BE2C (cell line): ENCODE data around the gene TBCC.
"Not testable (repeated sequence)": the region's sequence is repeated elsewhere in the genome, so short reads cannot be mapped to it uniquely, and the experiment has no call there.

Experiments used
- DNase-seq: peaks from one replicate; pipeline ENCODE4 v3.0.0-alpha.2; 2020
- H3K27me3 ChIP-seq: fragments of 250-450 bp; sonication (Bioruptor Pico); 2 replicates; pipeline ENCODE4 v1.5.1; 2020; ENCODE audit warnings: mild to moderate bottlenecking
- H3K36me3 ChIP-seq: fragments of 250-450 bp; sonication (Bioruptor Pico); 2 replicates; pipeline ENCODE4 v1.5.1; 2020; ENCODE audit warnings: mild to moderate bottlenecking
- H3K4me1 ChIP-seq: fragments of 250-450 bp; sonication (Bioruptor Pico); 2 replicates; pipeline ENCODE4 v1.5.1; 2020
- H3K4me3 ChIP-seq: 2 replicates; pipeline ENCODE4 v1.5.1; 2011; ENCODE audit warnings: low read depth, low read length
- H3K9me3 ChIP-seq: fragments of 250-450 bp; sonication (Bioruptor Pico); 2 replicates; pipeline ENCODE4 v1.5.1; 2020
- TF ChIP-seq, protein P1 (sequence below): IDR thresholded peaks from 2 replicates; pipeline ENCODE4 v1.5.1; 2012; ENCODE audit warnings: mild to moderate bottlenecking, low read depth, low read length

Gene TBCC

GRCh38 chr6:42735976-42736375, 9.9 kb downstream of the TBCC start:
- no peak for DNase-seq
- Histone ChIP-seq H3K27me3 (no peaks in the 10 kb centered on the region), H3K4me1 (no peaks in the 10 kb centered on the region), H3K4me3 (no peak overlapping the region), H3K9me3 (no peaks in the 10 kb centered on the region), H3K36me3 (no peaks in the 10 kb centered on the region)
- TF ChIP-seq, protein P1, sequence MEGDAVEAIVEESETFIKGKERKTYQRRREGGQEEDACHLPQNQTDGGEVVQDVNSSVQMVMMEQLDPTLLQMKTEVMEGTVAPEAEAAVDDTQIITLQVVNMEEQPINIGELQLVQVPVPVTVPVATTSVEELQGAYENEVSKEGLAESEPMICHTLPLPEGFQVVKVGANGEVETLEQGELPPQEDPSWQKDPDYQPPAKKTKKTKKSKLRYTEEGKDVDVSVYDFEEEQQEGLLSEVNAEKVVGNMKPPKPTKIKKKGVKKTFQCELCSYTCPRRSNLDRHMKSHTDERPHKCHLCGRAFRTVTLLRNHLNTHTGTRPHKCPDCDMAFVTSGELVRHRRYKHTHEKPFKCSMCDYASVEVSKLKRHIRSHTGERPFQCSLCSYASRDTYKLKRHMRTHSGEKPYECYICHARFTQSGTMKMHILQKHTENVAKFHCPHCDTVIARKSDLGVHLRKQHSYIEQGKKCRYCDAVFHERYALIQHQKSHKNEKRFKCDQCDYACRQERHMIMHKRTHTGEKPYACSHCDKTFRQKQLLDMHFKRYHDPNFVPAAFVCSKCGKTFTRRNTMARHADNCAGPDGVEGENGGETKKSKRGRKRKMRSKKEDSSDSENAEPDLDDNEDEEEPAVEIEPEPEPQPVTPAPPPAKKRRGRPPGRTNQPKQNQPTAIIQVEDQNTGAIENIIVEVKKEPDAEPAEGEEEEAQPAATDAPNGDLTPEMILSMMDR, result no peak

DNA sequence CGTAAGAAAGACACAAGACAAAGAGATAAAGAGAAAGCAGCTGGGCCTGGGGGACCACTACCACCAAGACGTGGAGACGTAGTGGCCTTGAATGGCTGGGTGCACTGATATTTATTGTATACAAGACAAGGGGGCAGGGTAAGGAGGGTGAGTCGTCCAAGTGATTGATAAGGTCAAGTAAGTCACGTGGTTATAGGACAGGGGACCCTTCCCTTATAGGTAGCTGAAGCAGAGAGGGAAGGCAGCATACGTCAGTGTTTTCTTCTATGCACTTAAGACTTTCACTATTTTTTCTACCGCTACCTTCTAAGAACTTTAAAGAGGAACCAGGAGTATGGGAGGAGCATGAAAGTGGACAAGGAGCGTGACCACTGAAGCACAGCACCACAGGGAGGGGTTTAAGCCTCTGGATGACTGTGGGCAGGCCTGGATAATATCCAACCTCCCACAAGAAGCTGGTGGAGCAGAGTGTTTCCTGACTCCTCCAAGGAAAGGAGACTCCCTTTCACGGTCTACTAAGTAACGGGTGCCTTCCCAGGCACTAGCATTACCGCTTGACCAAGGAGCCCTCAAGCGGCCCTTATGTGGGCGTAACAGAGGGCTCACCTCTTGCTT, 11.9 kb downstream of the TBCC start:
- H3K4me3 ChIP-seq, DNase-seq, H3K4me1 ChIP-seq, H3K9me3 ChIP-seq, H3K27me3 ChIP-seq, H3K36me3 ChIP-seq: not testable (repeated sequence)

DNA sequence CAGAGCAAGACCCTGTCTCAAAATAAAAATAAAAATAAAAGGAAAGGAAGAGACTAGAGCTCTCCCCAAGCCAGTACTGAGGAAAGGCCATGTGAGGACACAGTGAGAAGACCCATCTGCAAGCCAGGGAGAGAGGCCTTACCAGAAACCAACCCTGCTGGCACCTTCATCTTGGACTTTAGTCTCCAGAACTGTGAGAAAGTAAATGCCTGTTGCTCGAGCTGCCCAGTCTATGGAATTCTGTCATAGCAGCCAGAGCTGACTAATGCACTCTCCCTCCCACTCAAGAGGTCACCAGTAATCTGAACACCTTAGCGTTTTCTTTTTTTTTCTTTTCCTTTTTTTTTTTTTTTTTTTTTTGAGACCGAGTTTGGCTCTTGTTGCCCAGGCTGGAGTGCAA, 16.2 kb downstream of the TBCC start:
- Histone ChIP-seq H3K27me3 (no peaks in the 10 kb centered on the region), H3K36me3 (no peaks in the 10 kb centered on the region)

DNA sequence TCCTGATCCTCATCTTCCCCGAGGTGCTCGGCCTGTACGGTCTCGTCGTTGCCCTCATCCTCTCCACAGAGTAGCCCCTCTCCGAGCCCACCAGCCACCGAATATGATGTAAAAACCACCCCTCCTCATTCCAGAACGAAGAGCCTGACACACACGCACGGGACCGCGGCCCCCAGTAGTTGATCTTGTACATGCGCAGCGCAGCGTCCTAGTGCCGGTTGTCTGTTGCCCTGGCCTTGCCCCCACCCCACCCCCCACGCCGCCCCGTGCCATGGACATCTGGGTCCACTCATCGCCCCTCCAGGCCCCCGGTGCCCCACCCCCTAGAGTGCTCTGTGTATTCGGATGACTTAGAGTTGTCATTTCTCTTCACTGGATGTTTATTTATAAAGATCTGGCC, 18.3 kb downstream of the TBCC start:
- H3K4me1 ChIP-seq, result no peaks in the 10 kb centered on the region
- TF ChIP-seq, protein P1, result no peak
- no peak for DNase-seq
- H3K36me3 ChIP-seq, result no peaks in the 10 kb centered on the region
- H3K27me3 ChIP-seq, result no peaks in the 10 kb centered on the region
- no peaks in the 10 kb centered on the region for H3K9me3 ChIP-seq
- no peak overlapping the region for H3K4me3 ChIP-seq

More for the DNA sequence above, 16.2 kb downstream of the TBCC start:
- TF ChIP-seq, protein P1, result no peak
- no peaks in the 10 kb centered on the region for H3K9me3 ChIP-seq
- no peaks in the 10 kb centered on the region for H3K4me1 ChIP-seq
- DNase-seq, result no peak
- H3K4me3 ChIP-seq, result no peak overlapping the region

DNA sequence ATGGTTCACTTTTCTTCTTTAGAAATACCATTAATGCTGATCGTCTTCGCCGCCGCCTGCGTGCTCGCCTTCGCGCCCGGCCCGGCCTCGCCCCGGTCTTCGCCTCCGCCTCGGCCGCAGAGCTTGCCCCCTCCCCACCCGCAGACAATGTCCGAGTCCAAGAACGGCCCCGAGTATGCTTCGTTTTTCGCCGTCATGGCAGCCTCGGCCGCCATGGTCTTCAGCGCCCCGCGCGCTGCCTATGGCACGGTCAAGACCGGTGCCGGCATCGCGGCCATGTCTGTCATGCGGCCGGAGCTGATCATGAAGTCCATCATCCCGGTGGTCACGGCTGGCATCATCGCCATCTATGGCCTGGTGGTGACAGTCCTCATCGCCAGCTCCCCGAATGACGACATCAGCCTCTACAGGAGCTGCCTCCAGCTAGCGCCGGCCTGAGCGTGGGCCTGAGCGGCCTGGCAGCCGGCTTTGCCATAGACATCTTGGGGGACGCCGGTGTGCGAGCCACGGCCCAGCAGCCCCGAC, 18.8 kb downstream of the TBCC start:
- no peaks in the 10 kb centered on the region for H3K4me1 ChIP-seq
- DNase-seq, result no peak
- H3K4me3 ChIP-seq, result no peak overlapping the region
- no peaks in the 10 kb centered on the region for H3K36me3 ChIP-seq
- no peaks in the 10 kb centered on the region for H3K9me3 ChIP-seq
- no peaks in the 10 kb centered on the region for H3K27me3 ChIP-seq
- TF ChIP-seq, protein P1, result no peak

GRCh38 chr6:42726485-42727086, 19.3 kb downstream of the TBCC start:
- Histone ChIP-seq H3K36me3 (no peaks in the 10 kb centered on the region), H3K9me3 (no peaks in the 10 kb centered on the region), H3K27me3 (no peaks in the 10 kb centered on the region), H3K4me1 (no peaks in the 10 kb centered on the region), H3K4me3 (peak overlapping the region; percentile 21; the same call in 1 of the 2 replicates)
- TF ChIP-seq, protein P1, result peak; percentile 93
- peak; percentile 67 for DNase-seq
